ENCODE measurements around the gene TLDC2. TPM values are rescaled to one million over a fixed set of nuclear protein-coding genes. Genes with fewer than 3 reads are reported as not detected.

TLDC2 gene
- total RNA-seq, 1 donor from 2014 or later: not detected

DNA sequence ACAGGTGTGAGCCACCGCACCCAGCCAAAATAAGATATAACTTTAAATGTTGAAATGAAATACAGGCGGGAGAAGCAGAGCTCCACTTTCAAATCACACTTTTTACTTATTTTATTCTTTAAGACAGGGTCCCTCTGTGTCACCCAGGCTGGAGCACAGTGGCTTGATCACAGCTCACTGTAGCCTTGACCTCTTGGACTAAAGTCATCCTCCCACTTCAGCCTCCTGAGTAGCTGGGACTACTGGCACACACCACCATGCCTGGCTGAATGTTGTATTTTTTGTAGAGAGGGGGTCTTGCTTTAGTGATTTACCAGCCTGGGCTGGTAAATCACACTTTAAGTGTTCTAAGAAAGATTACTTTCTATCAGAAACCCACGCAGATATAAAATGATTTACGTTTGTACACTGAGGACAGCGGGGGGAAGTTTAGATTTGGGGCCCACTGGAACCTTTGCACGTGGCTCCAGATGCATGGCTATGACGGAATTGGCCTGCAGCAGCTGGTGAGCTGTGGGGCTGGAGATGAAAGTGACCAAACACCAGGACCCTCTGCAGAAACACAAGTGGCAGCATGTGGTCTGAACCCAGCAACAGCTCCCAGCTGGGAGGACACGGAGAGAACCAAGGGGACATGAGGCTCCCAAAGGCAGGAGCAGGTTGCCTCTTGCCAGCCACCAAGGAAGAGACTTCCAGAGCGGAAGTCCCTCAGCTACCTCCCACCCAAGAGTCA is 26.4 kb upstream of the TLDC2 start:
- no peak for DNase-seq (ENCODE audit: low spot score)

DNA sequence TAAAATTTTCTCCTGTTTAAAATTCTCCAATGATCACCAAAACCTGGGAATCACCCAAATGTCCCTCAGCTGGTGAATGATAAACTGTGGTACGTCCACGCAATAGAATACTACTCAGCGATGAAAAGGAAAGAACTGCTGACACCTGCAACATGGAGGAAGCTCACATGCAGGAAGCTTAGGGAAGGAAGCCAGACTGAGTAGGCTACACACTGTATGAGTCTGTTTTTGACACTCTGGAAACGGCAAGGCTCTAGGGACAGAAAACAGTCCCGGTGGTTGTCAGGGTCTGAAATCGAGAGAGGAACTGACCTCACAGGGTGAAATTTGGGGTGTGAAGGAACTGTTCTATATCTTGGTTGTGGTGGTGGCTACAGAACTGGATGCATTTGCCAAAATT is 25.2 kb upstream of the TLDC2 start:
- no peak for DNase-seq (ENCODE audit: low spot score)

DNA sequence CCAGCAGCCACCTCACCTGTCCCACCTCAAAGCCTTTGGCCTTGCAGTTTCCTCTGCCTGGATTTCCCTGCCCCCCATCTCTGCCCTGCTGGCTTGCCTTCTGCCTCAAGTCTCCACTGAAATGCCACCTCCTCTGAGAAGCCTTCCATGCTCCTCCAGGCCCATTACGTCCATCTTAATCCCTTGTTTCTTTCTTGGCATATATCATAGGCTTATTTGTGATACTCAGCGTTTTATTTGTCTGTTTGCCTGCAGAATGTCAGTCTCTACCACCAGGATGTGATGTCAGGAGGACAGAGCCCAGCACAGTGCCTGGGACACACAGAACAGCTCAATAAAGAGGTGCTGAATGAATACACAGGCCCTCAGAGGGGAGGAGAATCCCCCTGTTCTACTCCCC is 24.4 kb upstream of the TLDC2 start:
- no peak for DNase-seq (ENCODE audit: low spot score)

DNA sequence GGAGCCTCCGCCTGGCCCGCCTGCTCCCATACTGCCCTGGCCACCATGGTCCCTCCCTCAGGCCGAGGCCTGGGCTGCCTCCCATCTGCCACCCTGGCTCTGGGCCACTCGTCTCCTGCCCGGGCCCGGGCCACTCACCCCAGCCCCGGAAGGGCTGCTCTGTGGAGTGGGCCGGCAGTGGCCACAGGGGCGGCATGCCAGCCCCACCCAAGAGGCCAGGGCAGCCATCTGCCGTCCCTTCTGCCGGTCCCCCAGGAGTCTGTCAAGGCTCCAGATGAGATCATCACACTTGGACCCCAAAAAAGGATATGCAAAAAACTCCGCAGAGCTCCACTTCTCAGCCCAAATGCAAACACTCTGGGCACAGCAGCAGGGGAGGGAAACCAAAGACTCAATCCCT is 23.8 kb upstream of the TLDC2 start:
- DNase-seq (ENCODE audit: low spot score): no peak

DNA sequence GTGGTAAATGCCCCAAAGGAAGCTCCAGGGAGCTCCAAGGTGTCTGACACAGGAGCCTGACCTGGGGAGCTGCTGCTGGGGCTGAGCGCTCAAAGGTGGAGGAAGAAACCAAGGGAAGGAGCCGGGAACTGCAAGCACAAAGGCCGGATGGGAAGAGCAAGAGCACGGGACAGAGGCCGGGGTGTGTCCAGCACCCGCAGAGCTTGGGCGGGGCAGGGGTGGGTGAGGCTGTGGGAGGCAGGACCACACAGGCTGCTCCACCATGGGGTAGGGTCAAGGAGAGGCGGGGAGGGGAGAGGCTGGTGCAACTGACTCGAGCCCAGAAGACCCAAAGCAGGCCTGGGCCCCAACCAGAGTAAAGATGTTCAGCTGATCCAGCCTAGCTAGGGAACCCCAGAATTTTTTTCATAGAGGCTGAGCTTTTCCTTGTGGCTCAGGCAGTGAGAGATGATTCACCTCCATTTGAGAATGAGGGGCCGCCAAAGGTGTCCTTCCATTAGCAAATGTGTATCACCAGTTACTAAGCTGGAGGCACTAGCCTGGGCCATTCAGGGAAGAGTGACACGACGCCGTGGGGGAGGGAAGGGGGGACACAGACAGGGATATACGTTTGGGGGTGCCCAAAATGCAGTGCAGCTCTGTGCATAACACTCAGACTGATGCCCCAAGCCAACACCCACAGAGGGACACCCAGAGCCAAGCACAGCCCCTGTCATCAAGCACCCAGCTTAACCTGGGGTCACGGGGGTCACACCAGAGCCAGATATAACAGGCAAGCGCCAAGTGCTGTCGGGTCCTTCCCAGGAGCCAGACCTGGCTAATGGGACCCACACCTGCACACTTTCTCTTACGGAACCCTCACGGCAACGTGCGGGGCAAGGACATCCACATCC is 21.3 kb upstream of the TLDC2 start:
- DNase-seq (ENCODE audit: low spot score): no peak

DNA sequence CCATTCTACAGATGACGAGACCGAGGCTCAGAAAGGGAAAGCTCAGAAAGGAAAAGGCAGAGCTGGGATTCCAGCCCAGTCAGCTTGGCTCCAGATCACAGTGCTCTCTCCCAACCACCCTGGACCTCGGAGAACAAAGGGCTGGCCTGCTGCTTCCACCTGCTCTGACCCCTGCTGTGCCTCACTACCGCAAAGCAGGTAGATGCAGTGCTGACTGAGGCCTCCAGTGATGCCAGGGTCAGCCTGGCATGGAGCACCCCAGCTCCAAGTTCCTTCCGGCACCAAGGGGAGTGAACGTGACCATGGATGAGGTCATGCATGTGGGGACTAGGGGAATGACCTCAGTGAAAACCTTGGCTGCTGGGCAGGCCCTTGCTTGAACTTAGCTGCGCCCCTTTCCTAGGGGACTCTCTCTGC is 20.7 kb upstream of the TLDC2 start:
- DNase-seq (ENCODE audit: low spot score): no peak

DNA sequence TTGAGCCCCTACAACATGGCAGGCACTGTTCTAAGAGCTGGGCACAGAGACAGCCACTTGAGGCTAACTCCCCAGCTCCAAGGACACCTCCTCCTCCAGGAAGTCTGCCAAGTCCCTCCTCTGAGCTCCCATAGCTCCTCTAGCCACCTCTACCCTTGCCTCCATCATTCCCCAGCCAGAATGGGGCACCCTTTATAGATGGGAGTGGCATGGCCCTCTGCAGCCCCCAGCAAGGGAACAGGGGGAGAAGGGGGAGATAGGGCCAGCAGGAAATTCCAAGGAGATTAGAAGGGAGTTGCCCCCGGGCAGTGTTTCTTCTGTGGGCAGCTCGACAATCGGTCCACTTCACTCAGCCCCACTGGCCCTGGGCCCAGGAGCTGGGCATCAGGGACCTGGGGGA is 19.7 kb upstream of the TLDC2 start:
- DNase-seq (ENCODE audit: low spot score): no peak

DNA sequence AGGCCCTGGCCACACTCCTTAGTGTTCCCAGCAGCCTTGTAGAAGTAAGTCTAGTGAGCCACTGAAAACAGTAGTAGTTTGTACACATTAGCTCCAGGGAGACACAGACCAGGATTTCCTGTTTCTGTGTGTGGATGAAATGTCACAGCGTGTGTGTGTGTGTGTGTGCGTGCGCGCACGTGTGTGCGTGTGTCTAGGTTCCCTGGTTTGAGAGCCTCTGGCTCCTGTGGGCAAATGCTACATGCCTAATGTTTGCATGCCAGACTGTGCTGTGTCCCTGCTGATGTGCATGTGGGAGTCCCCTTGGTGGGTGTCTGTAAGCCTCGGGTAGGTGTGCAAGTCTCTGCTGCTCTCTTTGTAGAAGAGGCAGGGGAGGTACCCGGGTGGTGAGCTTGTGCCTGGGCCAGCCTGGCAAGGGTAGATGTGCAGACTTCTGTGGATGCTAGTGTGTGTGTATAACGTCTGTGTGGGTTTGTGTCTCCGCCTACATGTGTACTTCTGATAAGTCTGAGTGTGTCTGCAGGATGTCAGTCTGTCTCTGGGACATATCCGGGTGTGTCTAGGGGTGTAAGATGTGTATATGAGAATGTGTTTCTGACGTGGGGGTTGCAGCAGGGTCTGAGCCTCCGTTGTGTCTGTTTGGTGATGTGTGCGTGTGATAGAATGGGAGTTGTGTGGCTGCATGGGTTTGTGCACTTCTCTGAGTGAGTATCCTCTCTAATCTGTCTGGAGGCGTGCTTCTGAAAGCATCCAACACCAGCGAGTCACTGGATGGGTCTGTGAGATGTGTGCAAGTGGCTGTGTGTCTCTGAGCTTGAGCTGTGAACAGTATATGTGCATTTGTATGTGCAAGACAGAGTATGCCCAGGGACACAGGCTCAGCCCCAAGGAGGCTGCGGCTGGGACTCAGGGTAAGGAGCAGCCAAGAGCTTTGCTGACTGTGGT is 19.0 kb upstream of the TLDC2 start:
- no peak for DNase-seq (ENCODE audit: low spot score)

DNA sequence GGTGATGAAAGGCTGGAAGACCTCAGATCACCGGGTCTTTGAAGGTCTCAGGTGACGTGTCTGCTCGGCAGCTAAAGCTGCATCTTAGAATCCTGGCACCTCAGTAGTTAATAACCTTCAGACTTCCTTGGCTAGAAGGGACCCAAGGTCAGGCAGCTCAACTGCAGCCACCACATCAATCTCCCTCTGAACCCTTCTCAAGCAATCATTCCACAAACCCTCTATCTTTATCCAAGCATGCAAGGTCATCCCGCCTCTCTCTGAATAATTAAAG is 16.7 kb upstream of the TLDC2 start:
- DNase-seq (ENCODE audit: low spot score): no peak

DNA sequence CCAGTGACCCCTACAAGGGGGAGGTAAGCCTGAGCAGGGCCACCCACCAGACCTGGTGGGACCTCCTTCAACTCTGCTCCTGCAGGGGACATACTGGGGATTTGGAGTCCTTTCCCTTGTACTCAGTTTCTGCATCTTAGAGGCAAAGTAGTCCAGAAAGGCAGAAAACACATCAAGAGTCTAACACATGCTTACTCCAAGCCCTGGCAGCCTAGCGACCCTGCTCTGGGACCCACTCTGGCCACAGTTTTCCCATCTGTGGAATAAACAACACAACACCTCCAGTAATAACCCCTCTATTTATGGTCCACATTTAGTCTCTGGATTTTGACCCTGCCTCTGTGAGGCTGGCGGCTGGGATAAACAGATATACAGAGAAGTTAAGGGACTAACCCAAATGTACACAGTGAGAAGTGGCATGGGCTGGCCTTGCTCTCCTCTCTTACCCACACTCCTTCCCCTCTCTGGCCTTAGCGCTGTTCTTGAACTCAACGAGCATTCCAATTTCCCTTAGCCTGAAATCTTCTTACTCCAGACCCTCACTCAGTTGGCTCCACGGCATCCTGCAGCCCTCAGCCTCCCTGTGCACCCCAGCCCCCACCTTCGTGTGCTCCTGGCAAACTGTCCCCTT is 16.1 kb upstream of the TLDC2 start:
- DNase-seq (ENCODE audit: low spot score): no peak

DNA sequence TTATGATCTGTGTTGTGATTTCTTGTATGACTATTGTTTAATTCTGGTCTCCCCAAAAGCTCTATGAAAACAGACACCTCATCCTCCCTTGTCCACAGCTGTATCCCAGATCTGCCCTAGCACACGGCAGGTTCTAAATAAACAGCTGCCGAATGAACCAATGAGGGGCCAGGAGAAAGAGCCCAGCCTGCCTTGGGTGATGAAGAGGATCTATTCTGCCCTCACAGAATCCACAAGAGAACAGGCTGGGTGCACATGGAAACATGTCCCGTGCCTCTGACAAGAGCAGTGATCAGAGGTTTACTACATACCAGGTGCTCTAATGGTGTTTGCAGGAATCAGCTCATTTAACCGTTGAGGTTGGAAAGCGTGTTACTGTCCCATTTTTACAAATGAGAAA is 15.6 kb upstream of the TLDC2 start:
- no peak for DNase-seq (ENCODE audit: low spot score)

DNA sequence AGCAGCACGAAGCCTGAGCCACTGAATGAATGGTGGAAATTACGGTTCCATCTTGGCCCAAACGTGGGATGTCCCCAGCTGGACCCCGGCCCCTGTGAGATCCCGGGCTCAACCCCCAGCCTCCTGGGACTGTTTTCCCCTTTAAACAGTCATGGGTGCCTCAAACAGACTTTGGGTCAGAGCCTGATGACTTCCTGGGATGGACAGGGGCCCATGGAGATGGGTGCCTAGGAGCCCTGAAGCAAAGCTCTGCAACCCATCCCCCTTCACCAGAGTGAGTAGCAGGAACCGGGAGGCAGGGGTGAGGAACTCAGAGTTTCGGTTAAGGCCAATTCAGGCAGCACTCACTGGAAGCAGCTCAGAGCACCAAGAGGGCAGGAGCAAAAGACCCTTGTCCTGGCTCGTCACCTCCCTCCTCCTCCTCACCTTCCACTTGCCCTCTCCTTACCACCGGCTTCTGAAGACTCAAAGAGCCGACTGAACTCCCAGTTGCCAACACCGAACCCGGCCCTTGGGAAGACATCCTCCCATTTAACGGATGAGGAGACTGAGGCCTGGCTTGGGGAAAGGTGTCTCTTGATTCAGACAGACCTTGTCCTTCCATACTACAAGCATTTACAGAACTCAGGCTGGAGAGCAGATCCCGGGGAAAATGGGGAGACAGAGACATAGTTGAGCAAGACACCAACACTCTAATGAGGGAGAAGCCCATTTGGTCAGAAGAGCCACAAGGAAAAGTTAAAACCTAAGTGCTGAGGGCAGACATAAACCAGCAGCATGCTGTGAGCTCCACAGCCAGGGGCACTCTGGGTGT is 14.9 kb upstream of the TLDC2 start:
- DNase-seq (ENCODE audit: low spot score): no peak

DNA sequence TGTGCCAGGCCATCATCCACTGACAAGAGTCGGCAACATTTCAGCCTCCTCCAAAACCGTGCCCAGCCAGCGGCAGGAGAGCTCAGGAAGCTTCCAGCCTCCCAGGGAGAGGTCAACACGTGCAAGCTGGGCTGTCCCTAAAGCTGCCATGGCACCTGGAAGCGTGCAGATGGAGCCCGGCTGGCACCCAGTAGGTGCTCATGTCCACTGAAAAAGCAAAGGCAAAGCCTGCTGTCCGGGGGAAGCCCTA is 14.4 kb upstream of the TLDC2 start:
- no peak for DNase-seq (ENCODE audit: low spot score)

DNA sequence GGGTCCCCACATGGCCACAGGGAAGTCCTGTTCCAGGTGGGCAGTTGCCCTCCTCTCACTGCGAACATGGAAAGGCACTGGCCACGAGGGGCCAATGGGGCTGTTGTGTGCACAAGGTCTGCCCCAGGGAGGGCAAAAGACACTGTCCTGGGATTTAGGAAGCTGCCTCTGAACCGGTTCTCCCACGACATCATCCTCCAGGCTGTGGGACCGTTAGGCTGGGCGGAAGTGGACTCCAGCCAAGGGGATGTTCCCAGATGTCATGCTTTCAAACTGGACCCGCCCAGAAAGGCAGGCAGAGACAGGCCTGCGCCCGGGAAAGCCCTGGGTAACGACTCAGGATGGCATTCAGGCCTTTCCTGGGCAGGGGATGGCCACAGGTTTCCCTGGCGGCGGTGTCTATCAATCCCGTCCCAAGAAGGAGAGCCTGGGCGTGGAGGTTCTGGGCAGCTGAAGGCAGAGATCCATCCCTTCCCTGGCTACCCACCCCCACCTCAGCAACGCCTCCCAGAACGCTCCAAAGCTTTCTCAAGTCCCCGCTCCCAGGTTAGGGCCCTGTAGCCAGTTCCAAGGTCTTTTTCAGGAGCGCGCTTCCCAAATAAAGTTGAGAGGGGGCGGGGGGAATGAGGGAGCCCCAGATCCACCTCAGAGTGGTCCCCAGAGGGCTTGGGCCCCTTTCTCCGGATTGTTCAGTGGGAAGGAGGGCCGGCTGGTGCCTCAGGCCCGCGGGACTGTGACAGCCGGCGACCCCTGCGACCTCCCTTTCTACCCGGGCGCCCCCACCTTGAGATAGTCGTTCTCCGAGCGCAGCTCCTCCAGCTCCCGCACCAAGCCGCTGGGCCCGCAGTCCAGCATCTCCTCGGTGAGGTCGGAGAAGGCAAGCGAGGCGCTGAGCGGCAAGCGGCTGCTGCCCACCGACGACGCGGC is 13.8 kb upstream of the TLDC2 start:
- DNase-seq (ENCODE audit: low spot score): no peak

DNA sequence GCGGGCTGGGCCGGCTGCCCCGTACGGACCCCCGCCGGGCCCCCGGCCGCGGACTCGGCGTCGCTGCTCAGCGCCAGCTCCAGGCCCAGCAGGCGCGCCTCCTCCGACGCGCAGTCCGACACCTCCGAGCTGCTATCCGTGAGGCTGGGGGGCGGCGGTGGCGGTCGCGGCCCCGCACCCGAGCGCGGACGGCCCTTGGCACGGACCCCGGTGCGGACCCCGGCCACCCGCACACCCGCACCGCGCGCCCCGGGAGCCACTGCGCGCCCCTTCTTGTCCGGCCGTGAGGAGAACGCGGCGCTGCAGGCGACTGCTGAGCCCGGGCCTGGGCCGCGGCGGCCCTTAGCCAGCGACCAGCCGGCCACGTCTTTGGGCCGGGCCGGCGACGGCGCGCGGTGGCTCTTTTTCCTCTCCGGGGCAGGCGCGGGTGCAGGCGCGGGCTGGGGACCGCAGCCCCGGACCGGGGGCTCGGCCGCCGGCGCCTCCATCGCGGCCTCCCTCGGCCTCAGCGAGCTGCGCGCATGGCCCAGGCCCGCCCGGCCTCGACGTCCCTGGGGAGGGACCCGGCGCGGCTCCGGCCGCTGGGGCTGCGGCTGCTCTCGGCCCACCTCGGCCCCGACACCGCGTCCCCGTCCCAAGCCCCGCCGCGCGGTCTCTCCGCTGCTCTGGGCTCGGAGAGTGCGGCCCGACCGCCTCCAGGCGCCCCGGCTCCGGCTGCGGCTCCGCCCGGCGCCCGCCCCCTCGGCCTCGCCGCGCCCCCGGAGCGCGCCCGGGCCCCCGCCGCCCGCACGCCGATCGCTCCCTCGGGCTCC is 12.9 kb upstream of the TLDC2 start:
- no peak for DNase-seq (ENCODE audit: low spot score)

DNA sequence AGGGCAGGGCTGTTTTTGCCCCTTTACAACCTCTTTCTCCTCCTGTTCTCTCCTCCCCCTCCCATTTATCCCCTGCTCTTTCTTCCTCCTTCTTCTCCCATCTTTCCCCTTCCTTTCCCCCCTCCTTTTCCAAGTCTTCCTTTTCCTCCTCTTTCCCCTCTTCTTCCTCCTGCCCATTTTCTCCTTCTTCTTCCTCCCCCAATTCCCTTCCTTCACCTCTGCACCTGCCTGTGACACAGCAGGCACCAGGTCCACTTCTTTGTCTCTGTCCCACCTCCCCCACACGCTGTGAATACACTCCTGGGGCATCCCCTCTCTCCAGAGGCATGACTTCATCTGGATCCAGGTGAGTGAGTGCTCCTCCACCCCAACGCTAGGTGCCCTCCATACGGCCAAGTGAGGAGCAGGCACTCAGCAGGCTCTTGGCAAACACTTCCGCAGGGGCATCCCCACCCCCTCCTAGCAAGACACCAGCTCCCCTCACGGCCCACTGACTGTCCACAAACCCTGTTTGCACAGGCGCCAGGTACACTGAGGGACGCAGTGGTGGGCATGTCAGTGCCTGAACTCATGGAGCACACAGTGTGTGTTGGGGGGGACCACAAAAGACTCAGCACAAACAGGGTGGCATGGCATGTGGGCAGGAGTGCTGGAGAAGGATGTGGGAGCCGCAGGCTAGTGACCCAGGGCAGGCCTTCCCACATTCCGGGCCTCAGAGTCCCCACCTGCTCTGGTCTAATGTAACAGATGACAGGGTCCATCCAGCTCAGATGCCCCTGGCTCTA is 10.7 kb upstream of the TLDC2 start:
- no peak for DNase-seq (ENCODE audit: low spot score)

DNA sequence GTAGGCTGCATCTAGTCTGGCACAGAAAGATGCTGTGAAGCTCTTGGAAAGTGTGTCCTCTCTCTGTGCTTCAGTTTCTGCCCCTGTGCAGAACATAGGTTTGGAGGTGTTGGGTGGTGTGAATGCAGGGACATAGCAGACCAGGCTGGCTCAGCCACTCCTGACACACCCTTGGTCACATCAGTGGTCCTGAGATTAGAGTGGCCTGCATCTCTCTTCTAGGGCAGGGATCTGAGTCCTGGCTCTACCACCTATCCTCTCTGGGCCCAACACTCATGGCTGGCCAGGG is 10.1 kb upstream of the TLDC2 start:
- DNase-seq (ENCODE audit: low spot score): no peak

DNA sequence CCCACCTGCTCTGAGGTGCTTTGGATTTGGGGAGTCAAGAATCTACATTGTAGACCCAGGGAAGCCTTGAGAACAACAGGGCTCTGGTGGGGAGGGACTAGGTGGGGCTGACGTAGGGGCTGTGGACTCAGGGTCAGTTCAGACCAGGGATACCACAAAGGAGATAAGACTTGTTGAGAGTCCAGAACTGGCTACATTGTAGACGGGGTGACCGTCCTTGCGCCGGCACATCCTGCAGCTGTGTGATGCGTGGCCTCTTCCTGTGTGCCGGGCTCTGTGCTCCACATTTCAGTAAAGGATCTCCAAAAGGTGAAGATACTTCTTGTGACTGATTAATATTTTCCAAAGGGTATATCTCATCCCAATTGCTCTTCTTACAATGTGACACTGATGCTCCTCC is 9.8 kb upstream of the TLDC2 start:
- DNase-seq (ENCODE audit: low spot score): no peak
